ENCODE results near the gene HIP1R.
A peak's percentile ranks its signal among the peaks of the same experiment; 100 is the strongest.

The HIP1R gene, protein sequence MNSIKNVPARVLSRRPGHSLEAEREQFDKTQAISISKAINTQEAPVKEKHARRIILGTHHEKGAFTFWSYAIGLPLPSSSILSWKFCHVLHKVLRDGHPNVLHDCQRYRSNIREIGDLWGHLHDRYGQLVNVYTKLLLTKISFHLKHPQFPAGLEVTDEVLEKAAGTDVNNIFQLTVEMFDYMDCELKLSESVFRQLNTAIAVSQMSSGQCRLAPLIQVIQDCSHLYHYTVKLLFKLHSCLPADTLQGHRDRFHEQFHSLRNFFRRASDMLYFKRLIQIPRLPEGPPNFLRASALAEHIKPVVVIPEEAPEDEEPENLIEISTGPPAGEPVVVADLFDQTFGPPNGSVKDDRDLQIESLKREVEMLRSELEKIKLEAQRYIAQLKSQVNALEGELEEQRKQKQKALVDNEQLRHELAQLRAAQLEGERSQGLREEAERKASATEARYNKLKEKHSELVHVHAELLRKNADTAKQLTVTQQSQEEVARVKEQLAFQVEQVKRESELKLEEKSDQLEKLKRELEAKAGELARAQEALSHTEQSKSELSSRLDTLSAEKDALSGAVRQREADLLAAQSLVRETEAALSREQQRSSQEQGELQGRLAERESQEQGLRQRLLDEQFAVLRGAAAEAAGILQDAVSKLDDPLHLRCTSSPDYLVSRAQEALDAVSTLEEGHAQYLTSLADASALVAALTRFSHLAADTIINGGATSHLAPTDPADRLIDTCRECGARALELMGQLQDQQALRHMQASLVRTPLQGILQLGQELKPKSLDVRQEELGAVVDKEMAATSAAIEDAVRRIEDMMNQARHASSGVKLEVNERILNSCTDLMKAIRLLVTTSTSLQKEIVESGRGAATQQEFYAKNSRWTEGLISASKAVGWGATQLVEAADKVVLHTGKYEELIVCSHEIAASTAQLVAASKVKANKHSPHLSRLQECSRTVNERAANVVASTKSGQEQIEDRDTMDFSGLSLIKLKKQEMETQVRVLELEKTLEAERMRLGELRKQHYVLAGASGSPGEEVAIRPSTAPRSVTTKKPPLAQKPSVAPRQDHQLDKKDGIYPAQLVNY

DNA sequence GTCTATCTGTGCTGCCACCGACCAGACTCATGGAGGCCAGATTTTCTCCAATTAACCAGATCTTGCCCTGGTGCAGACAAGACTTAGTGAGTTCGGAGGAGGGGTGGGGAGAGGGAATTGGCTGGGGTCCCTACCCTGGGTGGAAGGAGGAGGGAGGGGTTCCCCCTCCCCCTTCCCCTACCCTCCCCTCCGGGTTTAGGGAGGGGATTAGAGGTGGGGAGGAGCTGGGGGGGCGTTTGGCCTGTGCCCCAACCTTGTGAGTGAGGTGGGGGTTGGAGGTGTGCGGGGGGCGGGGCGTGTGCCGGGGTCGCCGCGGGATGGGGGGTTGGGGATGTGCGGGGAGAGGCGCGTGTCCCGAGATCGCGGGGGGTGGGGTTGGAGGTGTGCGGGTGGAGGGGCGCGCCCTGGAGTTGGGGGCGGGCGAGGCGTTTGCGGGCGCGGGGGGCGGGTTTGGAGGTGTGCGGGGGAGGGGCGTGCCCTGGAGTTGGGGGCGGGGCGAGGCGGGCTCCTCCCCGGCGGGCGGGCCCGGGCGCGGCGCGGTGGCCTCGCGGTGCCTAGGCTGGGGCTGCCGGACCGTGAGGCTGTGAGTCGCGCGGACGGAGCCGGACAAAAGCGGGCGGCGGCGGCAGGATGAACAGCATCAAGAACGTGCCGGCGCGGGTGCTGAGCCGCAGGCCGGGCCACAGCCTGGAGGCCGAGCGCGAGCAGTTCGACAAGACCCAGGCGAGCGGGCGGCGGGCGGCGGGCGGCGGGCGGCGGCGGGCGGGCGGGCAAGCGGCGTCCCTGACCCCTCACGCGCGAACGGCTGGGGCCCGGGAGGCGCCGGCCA lies at the start of gene HIP1R:
TSS of gene HIP1R (plus strand) at position 537 of the 829 bp plus-strand sequence. CDS start at position 631, 94 bp downstream.
- TF ChIP-seq, protein P1, sequence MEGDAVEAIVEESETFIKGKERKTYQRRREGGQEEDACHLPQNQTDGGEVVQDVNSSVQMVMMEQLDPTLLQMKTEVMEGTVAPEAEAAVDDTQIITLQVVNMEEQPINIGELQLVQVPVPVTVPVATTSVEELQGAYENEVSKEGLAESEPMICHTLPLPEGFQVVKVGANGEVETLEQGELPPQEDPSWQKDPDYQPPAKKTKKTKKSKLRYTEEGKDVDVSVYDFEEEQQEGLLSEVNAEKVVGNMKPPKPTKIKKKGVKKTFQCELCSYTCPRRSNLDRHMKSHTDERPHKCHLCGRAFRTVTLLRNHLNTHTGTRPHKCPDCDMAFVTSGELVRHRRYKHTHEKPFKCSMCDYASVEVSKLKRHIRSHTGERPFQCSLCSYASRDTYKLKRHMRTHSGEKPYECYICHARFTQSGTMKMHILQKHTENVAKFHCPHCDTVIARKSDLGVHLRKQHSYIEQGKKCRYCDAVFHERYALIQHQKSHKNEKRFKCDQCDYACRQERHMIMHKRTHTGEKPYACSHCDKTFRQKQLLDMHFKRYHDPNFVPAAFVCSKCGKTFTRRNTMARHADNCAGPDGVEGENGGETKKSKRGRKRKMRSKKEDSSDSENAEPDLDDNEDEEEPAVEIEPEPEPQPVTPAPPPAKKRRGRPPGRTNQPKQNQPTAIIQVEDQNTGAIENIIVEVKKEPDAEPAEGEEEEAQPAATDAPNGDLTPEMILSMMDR (IDR thresholded peaks at IDR 0.05) = no peak
- no peak for TF ChIP-seq ZFX (IDR thresholded peaks at IDR 0.05; ENCODE audit: borderline replicate concordance)
- peak within 1 kb of the TSS; percentile 84 for H3K27ac ChIP-seq

DNA sequence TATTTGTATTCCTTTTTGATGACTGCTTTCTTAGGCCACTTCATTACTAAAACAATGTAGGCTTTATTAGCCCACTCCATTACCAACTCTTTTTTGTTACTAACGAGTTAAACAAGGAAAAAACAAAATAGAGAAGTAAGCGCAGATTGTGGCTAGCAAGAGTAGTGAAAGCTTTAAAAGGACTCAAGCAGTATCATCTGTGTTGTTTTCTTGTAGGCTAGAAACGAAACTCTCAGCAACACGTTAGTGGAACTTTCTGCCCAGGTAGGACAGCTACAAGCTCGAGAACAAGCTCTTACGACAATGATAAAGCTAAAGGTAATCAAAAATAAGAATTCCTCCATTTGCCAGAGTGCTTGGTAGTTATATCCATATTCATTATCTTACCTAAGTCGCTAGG lies 49.8 kb upstream of the HIP1R start:
- TF ChIP-seq, protein P1 (IDR thresholded peaks at IDR 0.05) = no peak
- no peak for TF ChIP-seq ZFX (IDR thresholded peaks at IDR 0.05; ENCODE audit: borderline replicate concordance)
- H3K27ac ChIP-seq = no peak overlapping the region

DNA sequence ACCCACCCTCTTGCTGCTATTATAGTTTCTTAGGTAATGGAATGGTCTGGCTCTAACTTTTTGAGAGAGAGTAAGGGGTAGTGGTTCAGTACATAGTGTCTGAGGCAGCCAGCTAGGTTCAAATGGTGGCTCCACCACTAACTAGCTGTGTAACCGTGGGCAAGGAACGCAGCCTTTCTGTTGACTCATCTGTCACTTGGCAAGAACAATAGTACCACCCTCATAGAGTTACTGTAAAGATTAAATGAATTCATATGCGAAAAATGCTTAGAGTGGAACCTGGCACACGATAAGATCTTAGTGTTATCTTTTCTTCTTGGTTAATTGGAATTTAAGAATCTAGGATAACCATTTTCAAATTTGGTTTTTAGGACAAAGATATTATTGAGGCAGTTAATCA lies 46.9 kb upstream of the HIP1R start:
- TF ChIP-seq, protein P1 (IDR thresholded peaks at IDR 0.05) = no peak
- TF ChIP-seq ZFX (IDR thresholded peaks at IDR 0.05; ENCODE audit: borderline replicate concordance) = no peak
- no peak overlapping the region for H3K27ac ChIP-seq

DNA sequence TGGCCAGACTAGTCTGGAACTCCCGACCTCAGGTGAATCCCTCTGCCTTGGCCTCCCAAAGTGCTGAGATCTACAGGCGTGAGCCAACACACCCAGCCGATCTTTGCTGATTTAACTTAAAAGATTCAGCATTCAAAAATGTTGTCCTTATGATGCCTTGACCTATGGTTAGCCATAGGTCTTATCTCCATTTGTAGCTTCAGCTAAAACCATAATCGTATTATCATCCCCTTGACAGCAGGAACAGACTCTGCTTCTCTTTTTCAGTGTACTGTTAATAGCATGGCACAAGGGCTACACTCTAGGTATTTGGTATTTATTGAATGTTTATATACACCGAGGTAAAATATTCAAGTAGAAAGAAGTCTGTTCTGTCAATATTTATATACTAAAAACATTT lies 45.6 kb upstream of the HIP1R start:
- no peak for TF ChIP-seq ZFX (IDR thresholded peaks at IDR 0.05; ENCODE audit: borderline replicate concordance)
- TF ChIP-seq, protein P1 (IDR thresholded peaks at IDR 0.05) = no peak

DNA sequence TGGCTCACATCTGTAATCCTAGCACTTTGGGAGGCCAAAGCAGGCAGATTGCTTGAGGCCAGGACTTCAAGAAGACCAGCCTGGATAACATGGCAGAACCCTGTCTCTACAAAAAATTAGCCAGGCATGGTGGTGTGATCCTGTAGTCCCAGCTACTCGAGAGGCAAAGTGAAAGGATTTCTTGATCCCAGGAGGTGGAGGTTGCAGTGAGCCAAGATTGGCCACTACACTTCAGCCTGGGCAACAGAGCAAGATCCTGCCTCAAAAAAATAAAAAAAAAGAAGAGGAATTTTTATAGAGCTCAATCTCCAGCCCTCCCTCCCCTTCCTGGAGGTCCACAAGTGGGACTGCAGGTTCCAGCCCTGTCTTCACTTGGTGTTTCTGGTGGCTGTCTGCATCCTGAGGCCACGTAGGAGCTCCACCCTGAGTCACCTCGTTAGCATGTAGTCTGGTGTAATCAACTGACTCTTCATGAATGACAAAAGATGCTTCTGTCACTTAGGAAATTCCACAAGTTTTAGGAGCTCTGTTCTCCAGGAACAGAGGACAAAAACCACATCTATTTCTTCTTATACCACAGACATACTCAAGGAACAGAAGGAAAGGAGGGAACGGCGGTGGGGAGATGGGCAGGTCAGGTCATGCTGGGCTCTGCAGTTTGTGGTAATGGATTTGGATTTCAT lies 44.7 kb upstream of the HIP1R start:
- no peak overlapping the region for H3K27ac ChIP-seq
- TF ChIP-seq ZFX (IDR thresholded peaks at IDR 0.05; ENCODE audit: borderline replicate concordance) = no peak
- TF ChIP-seq, protein P1 (IDR thresholded peaks at IDR 0.05) = no peak

More for the DNA sequence above, 45.6 kb upstream of the HIP1R start:
- no peak overlapping the region for H3K27ac ChIP-seq

DNA sequence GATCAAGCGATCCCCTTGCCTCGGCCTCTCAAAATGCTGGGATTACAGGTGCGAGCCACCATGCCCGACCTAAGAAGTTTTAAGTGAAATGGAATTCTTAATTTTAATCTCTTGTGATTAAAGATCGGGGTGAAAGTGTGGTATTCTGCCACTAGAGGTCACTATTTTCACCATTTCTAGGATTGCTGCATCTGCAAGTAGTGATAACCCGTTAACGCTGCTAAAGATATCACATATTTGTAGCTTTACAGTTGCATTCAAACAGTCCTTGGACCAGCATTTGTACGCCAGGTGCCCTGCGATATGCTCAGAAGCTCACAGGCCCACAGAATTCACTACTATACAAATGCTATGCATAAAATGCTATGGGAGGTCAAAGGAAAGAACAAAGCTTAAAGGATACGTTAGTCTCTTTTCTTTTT lies 41.6 kb upstream of the HIP1R start:
- H3K27ac ChIP-seq = no peak overlapping the region
- TF ChIP-seq ZFX (IDR thresholded peaks at IDR 0.05; ENCODE audit: borderline replicate concordance) = no peak
- TF ChIP-seq, protein P1 (IDR thresholded peaks at IDR 0.05) = peak; percentile 93
